Esophagus muscularis mucosa (tissue), 4 donors: ENCODE measurements around the gene FAM227B.

ENCODE experiments used
- EP300 ChIP-seq: sonication (generic); formaldehyde crosslinking; IDR thresholded peaks from one replicate; pipeline ENCODE4 v1.6.1; 2017; ENCODE audit warnings: antibody characterized with exemption
- POLR2A ChIP-seq: fragments of 450-650 bp; IDR thresholded peaks from one replicate; pipeline ENCODE4 v1.6.1; 2017; ENCODE audit warnings: antibody characterized with exemption, moderate library complexity, mild to moderate bottlenecking, low read depth
- POLR2AphosphoS5 ChIP-seq, 2 donors: sonication (generic); formaldehyde crosslinking; IDR thresholded peaks; one replicate each; pipeline ENCODE4 v1.6.1; 2017; ENCODE audit warnings: antibody characterized with exemption in 2 of 2
- TF ChIP-seq, protein P1 (sequence below), 3 experiments: fragments of 200-600 bp in 2 of 3; fragments of 450-650 bp in 1 of 3; sonication (generic) in 2 of 3; IDR thresholded peaks; one replicate each; pipeline ENCODE4 v1.5.1; 2017 to 2019; ENCODE audit warnings: antibody characterized with exemption in 3 of 3, mild to moderate bottlenecking in 2 of 3, moderate library complexity in 1 of 3

GRCh38 chr15:49467746-49468480 is 152.7 kb downstream of the FAM227B start:
- TF ChIP-seq POLR2A (no peak), POLR2AphosphoS5 (IDR thresholded peaks at IDR 0.05) (no peak), EP300 (no peak)
- TF ChIP-seq, protein P1, sequence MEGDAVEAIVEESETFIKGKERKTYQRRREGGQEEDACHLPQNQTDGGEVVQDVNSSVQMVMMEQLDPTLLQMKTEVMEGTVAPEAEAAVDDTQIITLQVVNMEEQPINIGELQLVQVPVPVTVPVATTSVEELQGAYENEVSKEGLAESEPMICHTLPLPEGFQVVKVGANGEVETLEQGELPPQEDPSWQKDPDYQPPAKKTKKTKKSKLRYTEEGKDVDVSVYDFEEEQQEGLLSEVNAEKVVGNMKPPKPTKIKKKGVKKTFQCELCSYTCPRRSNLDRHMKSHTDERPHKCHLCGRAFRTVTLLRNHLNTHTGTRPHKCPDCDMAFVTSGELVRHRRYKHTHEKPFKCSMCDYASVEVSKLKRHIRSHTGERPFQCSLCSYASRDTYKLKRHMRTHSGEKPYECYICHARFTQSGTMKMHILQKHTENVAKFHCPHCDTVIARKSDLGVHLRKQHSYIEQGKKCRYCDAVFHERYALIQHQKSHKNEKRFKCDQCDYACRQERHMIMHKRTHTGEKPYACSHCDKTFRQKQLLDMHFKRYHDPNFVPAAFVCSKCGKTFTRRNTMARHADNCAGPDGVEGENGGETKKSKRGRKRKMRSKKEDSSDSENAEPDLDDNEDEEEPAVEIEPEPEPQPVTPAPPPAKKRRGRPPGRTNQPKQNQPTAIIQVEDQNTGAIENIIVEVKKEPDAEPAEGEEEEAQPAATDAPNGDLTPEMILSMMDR (IDR thresholded peaks at IDR 0.05): no peak
